Measurements from ENCODE around the gene IL1RAPL2. TPM values are rescaled to one million over a fixed set of nuclear protein-coding genes. Genes with fewer than 3 reads are reported as not detected.

IL1RAPL2 gene
- total RNA-seq, 4 donors from 2014 or later = not detected

- H3K4me1 ChIP-seq = no peaks in the 10 kb centered on the region
- H3K9me3 ChIP-seq = no peaks in the 10 kb centered on the region
- ATAC-seq (no peak), DNase-seq (no peak)
- intact Hi-C loops (cut with DNase I; ENCODE audit: low total_unique reads) (no loop called here), in situ Hi-C loops (cut with MboI; ENCODE audit: low sequenced_read_pairs in 4 of 4) (no loop called here)
- no peak for TF ChIP-seq POLR2A (IDR thresholded peaks at IDR 0.05)
- TF ChIP-seq CTCF (IDR thresholded peaks at IDR 0.05 in 4 of 5, conservative IDR thresholded peaks at IDR 0.05 in 1 of 5) = no peak
- H3K27me3 ChIP-seq = no peaks in the 10 kb centered on the region
- H3K4me3 ChIP-seq = no peak overlapping the region
- H3K36me3 ChIP-seq = no peaks in the 10 kb centered on the region
- no peak overlapping the region for H3K27ac ChIP-seq
Measured at GRCh38 chrX:105269386-105269785, 703.4 kb downstream of the IL1RAPL2 start.

GRCh38 chrX:105273326-105273725 is 707.3 kb downstream of the IL1RAPL2 start:
- no peak overlapping the region for H3K27ac ChIP-seq
- H3K9me3 ChIP-seq = no peaks in the 10 kb centered on the region
- TF ChIP-seq POLR2A (IDR thresholded peaks at IDR 0.05) (no peak), CTCF (IDR thresholded peaks at IDR 0.05 in 4 of 5, conservative IDR thresholded peaks at IDR 0.05 in 1 of 5) (no peak)
- no peak for ATAC-seq
- no peaks in the 10 kb centered on the region for H3K4me1 ChIP-seq
- DNase-seq = no peak
- H3K4me3 ChIP-seq = no peak overlapping the region
- intact Hi-C loops (cut with DNase I; ENCODE audit: low total_unique reads) = no loop called here
- no peaks in the 10 kb centered on the region for H3K27me3 ChIP-seq
- in situ Hi-C loops (cut with MboI; ENCODE audit: low sequenced_read_pairs in 4 of 4) = no loop called here
- no peaks in the 10 kb centered on the region for H3K36me3 ChIP-seq

GRCh38 chrX:105274091-105274490 is 708.1 kb downstream of the IL1RAPL2 start:
- no peaks in the 10 kb centered on the region for H3K27me3 ChIP-seq
- in situ Hi-C loops (cut with MboI; ENCODE audit: low sequenced_read_pairs in 4 of 4) = no loop called here

GRCh38 chrX:105277132-105277531 is 711.1 kb downstream of the IL1RAPL2 start:
- ATAC-seq (no peak), DNase-seq (no peak)
- Histone ChIP-seq H3K36me3 (no peaks in the 10 kb centered on the region), H3K27me3 (no peaks in the 10 kb centered on the region), H3K27ac (no peak overlapping the region), H3K4me1 (no peaks in the 10 kb centered on the region), H3K9me3 (no peaks in the 10 kb centered on the region), H3K4me3 (no peak overlapping the region)
- TF ChIP-seq CTCF (IDR thresholded peaks at IDR 0.05 in 4 of 5, conservative IDR thresholded peaks at IDR 0.05 in 1 of 5) (no peak), POLR2A (IDR thresholded peaks at IDR 0.05) (no peak)
- in situ Hi-C loops (cut with MboI; ENCODE audit: low sequenced_read_pairs in 4 of 4) = no loop called here
- intact Hi-C loops (cut with DNase I; ENCODE audit: low total_unique reads) = no loop called here

More at GRCh38 chrX:105274091-105274490, 708.1 kb downstream of the IL1RAPL2 start:
- no peak for DNase-seq
- no peak overlapping the region for H3K4me3 ChIP-seq
- H3K27ac ChIP-seq = no peak overlapping the region
- intact Hi-C loops (cut with DNase I; ENCODE audit: low total_unique reads) = no loop called here
- no peaks in the 10 kb centered on the region for H3K4me1 ChIP-seq
- no peaks in the 10 kb centered on the region for H3K36me3 ChIP-seq
- ATAC-seq = no peak
- no peaks in the 10 kb centered on the region for H3K9me3 ChIP-seq
- TF ChIP-seq POLR2A (IDR thresholded peaks at IDR 0.05) (no peak), CTCF (IDR thresholded peaks at IDR 0.05 in 4 of 5, conservative IDR thresholded peaks at IDR 0.05 in 1 of 5) (no peak)

GRCh38 chrX:105282077-105282476 is 716.1 kb downstream of the IL1RAPL2 start:
- H3K9me3 ChIP-seq = no peaks in the 10 kb centered on the region
- no peaks in the 10 kb centered on the region for H3K27me3 ChIP-seq
- in situ Hi-C loops (cut with MboI; ENCODE audit: low sequenced_read_pairs in 4 of 4) = no loop called here
- TF ChIP-seq POLR2A (IDR thresholded peaks at IDR 0.05) (no peak), CTCF (IDR thresholded peaks at IDR 0.05 in 4 of 5, conservative IDR thresholded peaks at IDR 0.05 in 1 of 5) (no peak)
- ATAC-seq = no peak
- intact Hi-C loops (cut with DNase I; ENCODE audit: low total_unique reads) = no loop called here
- H3K4me3 ChIP-seq = no peak overlapping the region
- no peak overlapping the region for H3K27ac ChIP-seq
- DNase-seq = no peak
- H3K4me1 ChIP-seq = no peaks in the 10 kb centered on the region
- H3K36me3 ChIP-seq = no peaks in the 10 kb centered on the region
